ENCODE measurements around the gene USP6NL.

USP6NL gene

DNA sequence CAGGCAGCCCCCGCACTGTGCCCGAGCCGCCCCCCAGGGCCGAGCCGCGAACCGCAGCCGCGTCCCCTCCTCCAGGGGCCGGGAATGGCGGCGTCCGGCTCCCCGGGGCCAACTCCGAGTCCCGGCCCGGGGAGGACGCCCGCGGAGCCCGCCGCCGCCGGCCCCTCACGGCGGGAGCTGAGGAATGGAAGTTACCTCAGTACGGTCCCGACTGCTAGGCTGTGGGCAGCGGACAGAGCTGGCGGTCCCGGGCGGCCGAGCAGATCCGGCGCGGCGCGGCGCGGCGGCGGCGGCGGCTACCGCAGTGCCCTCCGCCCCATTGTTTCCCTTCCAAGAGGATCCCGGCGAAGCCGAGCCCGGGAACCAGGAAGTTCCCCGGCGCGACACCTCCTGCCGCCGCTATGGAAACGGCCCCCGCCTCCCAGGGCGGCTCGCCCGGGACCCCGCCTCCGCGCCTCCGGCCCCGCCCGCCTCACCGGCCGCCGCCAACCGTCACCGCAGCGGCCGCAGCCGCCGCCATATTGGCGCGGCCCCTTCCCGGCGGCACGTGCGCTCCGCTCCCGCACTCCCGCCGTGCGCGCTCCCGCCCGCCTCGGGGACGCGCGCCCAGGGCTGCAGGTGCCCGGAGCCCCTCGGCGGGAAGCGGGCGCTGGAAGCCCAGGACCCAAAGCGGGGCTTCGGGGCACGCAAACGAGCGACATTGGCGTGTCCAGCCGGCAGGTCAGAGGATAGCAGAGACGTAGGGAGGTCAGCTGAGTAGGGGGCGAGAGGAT is at the start of gene USP6NL:
Gene USP6NL (minus strand): TSS at position 403 of the 773 bp plus-strand sequence. CDS start 14,016 bp downstream, outside the sequence.
- TF ChIP-seq, protein P1, sequence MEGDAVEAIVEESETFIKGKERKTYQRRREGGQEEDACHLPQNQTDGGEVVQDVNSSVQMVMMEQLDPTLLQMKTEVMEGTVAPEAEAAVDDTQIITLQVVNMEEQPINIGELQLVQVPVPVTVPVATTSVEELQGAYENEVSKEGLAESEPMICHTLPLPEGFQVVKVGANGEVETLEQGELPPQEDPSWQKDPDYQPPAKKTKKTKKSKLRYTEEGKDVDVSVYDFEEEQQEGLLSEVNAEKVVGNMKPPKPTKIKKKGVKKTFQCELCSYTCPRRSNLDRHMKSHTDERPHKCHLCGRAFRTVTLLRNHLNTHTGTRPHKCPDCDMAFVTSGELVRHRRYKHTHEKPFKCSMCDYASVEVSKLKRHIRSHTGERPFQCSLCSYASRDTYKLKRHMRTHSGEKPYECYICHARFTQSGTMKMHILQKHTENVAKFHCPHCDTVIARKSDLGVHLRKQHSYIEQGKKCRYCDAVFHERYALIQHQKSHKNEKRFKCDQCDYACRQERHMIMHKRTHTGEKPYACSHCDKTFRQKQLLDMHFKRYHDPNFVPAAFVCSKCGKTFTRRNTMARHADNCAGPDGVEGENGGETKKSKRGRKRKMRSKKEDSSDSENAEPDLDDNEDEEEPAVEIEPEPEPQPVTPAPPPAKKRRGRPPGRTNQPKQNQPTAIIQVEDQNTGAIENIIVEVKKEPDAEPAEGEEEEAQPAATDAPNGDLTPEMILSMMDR (IDR thresholded peaks at IDR 0.05; ENCODE audit: insufficient read depth, low read depth, low read length, missing control alignments): no peak
- peak; percentile 92 for DNase-seq (ENCODE audit: low read depth)
- peak within 1 kb of the TSS; percentile 86 for H3K4me3 ChIP-seq (ENCODE audit: low read length)

DNA sequence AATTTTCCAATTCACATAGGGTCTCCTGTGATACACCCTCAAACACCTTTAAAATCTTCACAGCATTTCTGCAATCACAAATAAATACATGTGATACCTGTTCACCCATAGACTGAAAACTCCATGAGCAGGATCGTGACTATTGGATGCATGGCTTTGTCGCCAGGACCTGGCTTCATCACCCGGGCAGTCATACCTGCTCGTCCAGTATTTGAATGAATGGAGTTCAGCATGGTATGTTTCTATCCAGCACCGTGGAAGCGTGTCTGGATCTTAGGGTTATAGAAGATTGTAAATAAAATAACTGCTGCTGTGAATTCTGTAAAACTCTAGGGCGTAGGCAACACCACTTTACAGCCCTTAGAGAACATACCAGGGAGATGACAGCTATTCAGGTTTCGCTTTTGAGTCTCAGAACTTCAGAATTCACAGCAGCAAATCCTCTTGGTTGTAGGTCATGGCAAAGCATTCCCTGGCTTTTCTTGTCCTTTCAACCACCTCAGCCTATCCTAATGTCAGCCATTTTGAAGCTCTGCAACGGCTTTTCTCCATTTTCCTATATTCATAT is 47.4 kb upstream of the USP6NL start:
- H3K4me3 ChIP-seq (ENCODE audit: low read length): no peak overlapping the region
- TF ChIP-seq, protein P1 (IDR thresholded peaks at IDR 0.05; ENCODE audit: insufficient read depth, low read depth, low read length, missing control alignments): no peak
- peak; percentile 61 for DNase-seq (ENCODE audit: low read depth)

DNA sequence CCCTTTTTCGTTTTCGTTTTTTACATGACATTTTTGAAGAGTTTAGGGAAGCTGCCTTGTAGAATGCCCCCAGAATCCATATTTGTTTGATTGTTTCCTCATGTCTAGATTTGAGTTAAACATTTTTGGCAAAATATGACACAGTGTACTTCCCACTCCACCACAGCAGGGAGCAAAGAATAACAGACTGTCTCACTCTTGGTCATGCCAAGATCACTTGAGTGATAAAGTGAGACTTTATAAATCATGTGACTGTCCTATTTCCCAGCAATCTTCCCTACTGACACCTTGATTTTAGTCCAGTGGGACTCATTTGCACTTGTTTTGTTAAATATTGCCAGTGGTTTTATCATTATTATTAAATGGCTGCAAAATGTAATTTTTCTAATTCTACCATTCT is 44.4 kb upstream of the USP6NL start:
- TF ChIP-seq, protein P1 (IDR thresholded peaks at IDR 0.05; ENCODE audit: insufficient read depth, low read depth, low read length, missing control alignments): no peak
- no peak for DNase-seq (ENCODE audit: low read depth)
- no peak overlapping the region for H3K4me3 ChIP-seq (ENCODE audit: low read length)

- TF ChIP-seq, protein P1 (IDR thresholded peaks at IDR 0.05; ENCODE audit: insufficient read depth, low read depth, low read length, missing control alignments): no peak
- no peak overlapping the region for H3K4me3 ChIP-seq (ENCODE audit: low read length)
- no peak for DNase-seq (ENCODE audit: low read depth)
These were observed 43.2 kb upstream of the USP6NL start for GRCh38 chr10:11654659-11655058.

DNA sequence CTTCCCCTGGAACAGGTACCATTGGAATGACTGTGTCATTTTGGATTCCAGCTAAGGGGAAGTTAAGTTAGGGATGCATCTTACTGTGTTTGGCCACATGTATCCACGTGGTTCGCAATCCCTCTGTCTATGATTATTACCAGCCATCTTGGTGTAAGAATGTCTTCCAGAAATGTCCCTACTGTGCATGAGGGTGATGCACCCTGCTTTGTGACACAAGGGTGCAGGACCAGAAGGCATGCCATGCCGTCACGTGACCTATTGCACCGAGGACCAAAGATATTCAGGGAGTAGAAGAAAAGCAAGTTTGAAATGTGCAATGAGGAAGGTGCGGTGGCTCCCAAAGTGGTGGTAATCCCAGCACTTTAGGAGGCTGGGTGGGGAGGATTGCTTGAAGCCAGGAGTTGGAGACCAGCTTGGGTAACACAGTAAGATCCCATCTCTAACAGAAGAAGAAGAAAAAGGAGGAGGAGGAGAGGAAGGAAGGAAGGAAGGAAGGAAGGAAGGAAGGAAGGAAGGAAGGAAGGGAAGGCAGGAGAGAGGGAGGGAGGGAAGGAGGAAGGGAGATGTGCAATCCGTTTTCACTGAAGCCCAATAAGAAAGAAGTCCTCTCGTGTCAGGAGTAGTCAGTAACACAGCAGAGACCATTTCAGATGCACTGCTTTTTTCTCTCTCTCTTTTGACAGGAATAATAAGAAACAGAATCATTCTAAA is 42.5 kb upstream of the USP6NL start:
- DNase-seq (ENCODE audit: low read depth): no peak
- TF ChIP-seq, protein P1 (IDR thresholded peaks at IDR 0.05; ENCODE audit: insufficient read depth, low read depth, low read length, missing control alignments): no peak
- no peak overlapping the region for H3K4me3 ChIP-seq (ENCODE audit: low read length)

- TF ChIP-seq, protein P1 (IDR thresholded peaks at IDR 0.05; ENCODE audit: insufficient read depth, low read depth, low read length, missing control alignments): no peak
- no peak overlapping the region for H3K4me3 ChIP-seq (ENCODE audit: low read length)
- peak; percentile 18 for DNase-seq (ENCODE audit: low read depth)
These were observed 36.2 kb upstream of the USP6NL start for GRCh38 chr10:11647676-11648075.

All from epithelial cell of esophagus (primary cell).